Body of pancreas (tissue), 4 donors: ENCODE data around the gene GTF2I. TPM values are rescaled to one million over a fixed set of nuclear protein-coding genes. Genes with fewer than 3 reads are reported as not detected.
A peak's percentile ranks its signal among the peaks of the same experiment; 100 is the strongest.

Experiments used
- ATAC-seq: fragments of 150-250 bp; one replicate; pipeline ENCODE4 v1.9.1; 2016
- DNase-seq, 4 donors: peaks; one replicate each; pipeline ENCODE4 v3.0.0-alpha.2; 2019
- H3K27ac ChIP-seq, 4 donors: fragments of 200-600 bp; sonication (generic); 1 replicate in 3 of 4; 2 replicates in 1 of 4; pipeline versions ENCODE4 v1.5.1 to v1.6.1; 2016 to 2019; ENCODE audit warnings: mild to moderate bottlenecking in 1 of 4, mixed read lengths in 1 of 4, moderate library complexity in 1 of 4
- H3K27me3 ChIP-seq, 2 donors: fragments of 200-600 bp; sonication (generic); one replicate each; pipeline ENCODE4 v1.6.0; 2016; ENCODE audit warnings: mild to moderate bottlenecking in 1 of 2
- H3K36me3 ChIP-seq, 2 donors: fragments of 200-600 bp; sonication (generic); replicated peaks in 1 of 2; 2 replicates each; pipeline ENCODE4 v1.5.1; 2016; ENCODE audit warnings: low read depth in 2 of 2; ENCODE audit not compliant: insufficient read depth in 1 of 2
- H3K4me1 ChIP-seq: fragments of 200-600 bp; sonication (generic); one replicate; pipeline ENCODE4 v1.6.0; 2016
- H3K4me3 ChIP-seq, 2 donors: fragments of 200-600 bp; sonication (generic); 1 replicate in 1 of 2; 2 replicates in 1 of 2; pipeline ENCODE4 v1.5.1; 2016 to 2019
- H3K9me3 ChIP-seq, 3 donors: fragments of 200-600 bp; sonication (generic); 1 replicate in 2 of 3; 2 replicates in 1 of 3; pipeline ENCODE4 v1.5.1; 2016
- CTCF ChIP-seq, 7 experiments: fragments of 450-650 bp in 4 of 7; fragments of 200-600 bp in 3 of 7; sonication (generic) in 3 of 7; IDR thresholded peaks; one replicate each; pipeline ENCODE4 v1.5.1; 2016 to 2019; ENCODE audit warnings: antibody characterized with exemption in 7 of 7
- POLR2A ChIP-seq, 3 donors: fragments of 450-650 bp; IDR thresholded peaks; one replicate each; pipeline ENCODE4 v1.6.1; 2016; ENCODE audit warnings: antibody characterized with exemption in 3 of 3, mild to moderate bottlenecking in 2 of 3
- WGBS, 2 donors: methylation state at CpG; one replicate each; pipeline ENCODE4 v1.1.5; 2017; 5-methylcytosine and 5-hydroxymethylcytosine counted together
- intact Hi-C: fragments of 100-400 bp; cut with DNase I; formaldehyde crosslinking; loops from one replicate; pipeline ENCODE4 v1.15.1; 2023
- total RNA-seq, 2 donors: library from RNA; depleted of rRNA; stranded (reverse); fragments of >200 nt; gene quantifications; one replicate each; pipeline ENCODE4 v1.1.0, GENCODE V29; 2016

The GTF2I gene
- total RNA-seq, 2 donors from 2014 or later = 96.2 to 117 TPM

DNA sequence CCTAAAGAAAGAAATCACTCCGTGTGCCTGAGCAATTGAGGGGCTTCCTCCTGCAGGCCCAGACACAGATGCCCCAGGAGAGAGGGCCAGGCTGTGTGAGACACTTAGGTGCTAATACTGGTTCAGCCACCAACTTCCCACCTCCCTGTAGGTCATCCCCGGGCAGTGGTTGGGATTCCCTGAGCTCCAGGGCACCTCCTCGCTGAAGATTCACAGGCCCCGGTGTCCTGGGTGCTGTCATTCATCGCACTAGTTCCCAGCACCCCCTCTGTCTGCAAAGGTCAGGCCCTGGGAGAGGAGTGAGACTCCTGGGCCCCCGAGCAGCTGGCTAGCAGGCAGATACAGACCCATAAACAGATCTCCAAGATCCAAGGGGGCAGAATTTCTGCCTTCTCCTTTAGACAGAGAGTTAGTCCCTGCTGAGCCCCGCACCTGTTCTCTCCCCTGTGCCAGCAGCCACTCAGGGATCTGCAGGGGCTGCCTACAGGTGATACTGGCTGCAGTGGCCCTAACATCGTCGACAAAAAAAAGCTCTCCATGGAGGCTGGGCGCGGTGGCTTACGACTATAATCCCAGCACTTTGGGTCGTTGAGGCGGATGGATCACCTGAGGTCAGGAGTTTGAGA lies 38.2 kb upstream of the GTF2I start:
- TF ChIP-seq POLR2A (IDR thresholded peaks at IDR 0.05) (no peak), CTCF (IDR thresholded peaks at IDR 0.05) (no peak)
- DNase-seq = no peak
- H3K27me3 ChIP-seq = no peaks in the 10 kb centered on the region
- H3K4me3 ChIP-seq = no peak overlapping the region
- no peak overlapping the region for H3K27ac ChIP-seq
- intact Hi-C loops = no loop called here
- 79 to 81% methylated on average over 9 to 14 of the region's 14 CpGs for WGBS, 2 donors
- H3K4me1 ChIP-seq = no peaks in the 10 kb centered on the region
- no peaks in the 10 kb centered on the region for H3K9me3 ChIP-seq
- no peak for ATAC-seq
- no peaks in the 10 kb centered on the region for H3K36me3 ChIP-seq

- Histone ChIP-seq H3K36me3 (no peaks in the 10 kb centered on the region), H3K27me3 (no peaks in the 10 kb centered on the region), H3K4me1 (no peaks in the 10 kb centered on the region), H3K4me3 (no peak overlapping the region), H3K27ac (no peak overlapping the region), H3K9me3 (no peaks in the 10 kb centered on the region)
- intact Hi-C loops = no loop called here
- ATAC-seq (no peak), DNase-seq (no peak)
- 84 to 86% methylated on average over 5 of the region's 5 CpGs for WGBS, 2 donors
- TF ChIP-seq POLR2A (IDR thresholded peaks at IDR 0.05) (no peak), CTCF (IDR thresholded peaks at IDR 0.05) (no peak)
Measured at GRCh38 chr7:74622228-74622749, 35.2 kb upstream of the GTF2I start.

DNA sequence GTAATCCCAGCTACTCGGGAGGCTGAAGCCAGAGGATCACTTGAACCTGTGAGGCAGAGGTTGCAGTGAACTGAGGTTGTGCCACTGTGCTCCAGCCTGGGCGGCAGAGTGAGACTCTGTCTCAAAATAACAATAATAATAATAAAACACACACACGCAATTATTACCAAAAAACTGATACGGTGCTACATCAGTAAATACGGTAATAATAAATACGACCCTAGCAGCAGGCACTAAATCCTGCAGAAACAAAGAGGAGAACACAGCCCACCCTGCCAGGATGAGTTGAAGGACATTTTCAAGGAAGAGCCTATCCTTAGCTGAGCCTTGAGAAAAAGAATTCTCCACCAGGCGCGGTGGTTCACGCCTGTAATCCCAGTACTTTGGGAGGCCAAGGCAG lies 34.4 kb upstream of the GTF2I start:
- WGBS, 2 donors = 74 to 77% methylated on average over 9 of the region's 9 CpGs
- H3K27ac ChIP-seq = no peak overlapping the region
- no peaks in the 10 kb centered on the region for H3K9me3 ChIP-seq
- TF ChIP-seq CTCF (IDR thresholded peaks at IDR 0.05) (no peak), POLR2A (IDR thresholded peaks at IDR 0.05) (no peak)
- peaks cover 7% of the 10 kb centered on the region for H3K4me1 ChIP-seq
- no peak overlapping the region for H3K4me3 ChIP-seq
- no peak for DNase-seq
- H3K36me3 ChIP-seq = no peaks in the 10 kb centered on the region
- intact Hi-C loops = no loop called here
- no peak for ATAC-seq
- no peaks in the 10 kb centered on the region for H3K27me3 ChIP-seq

DNA sequence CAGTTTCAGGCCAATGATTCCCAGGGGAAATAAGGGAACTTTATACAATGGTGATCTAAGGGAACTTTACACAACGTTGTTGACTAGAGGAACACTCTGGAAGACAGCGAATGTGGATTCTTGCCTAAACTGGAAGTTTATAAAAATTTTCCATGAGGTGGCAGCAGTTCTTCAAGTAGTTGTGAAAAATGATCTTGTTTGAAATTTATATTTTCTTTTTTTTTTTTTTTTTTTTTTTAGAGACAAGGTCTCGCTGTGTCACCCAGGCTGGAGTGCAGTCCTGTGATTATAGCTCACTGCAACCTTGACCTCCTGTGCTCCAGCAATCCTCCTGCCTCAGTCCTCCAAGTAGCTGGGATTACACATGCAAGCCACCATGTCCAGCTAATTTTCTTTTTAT lies 32.1 kb upstream of the GTF2I start:
- H3K4me3 ChIP-seq = no peak overlapping the region
- ATAC-seq = peak; percentile 50
- peaks cover 14% of the 10 kb centered on the region for H3K4me1 ChIP-seq
- peak in 3 of 7 experiments; percentile 18 to 25 (median 24) for TF ChIP-seq CTCF (IDR thresholded peaks at IDR 0.05)
- no peak for TF ChIP-seq POLR2A (IDR thresholded peaks at IDR 0.05)
- peak in 1 of 4 donors; percentile 14 for DNase-seq
- no peaks in the 10 kb centered on the region for H3K36me3 ChIP-seq
- intact Hi-C loops = no loop called here
- H3K9me3 ChIP-seq = no peaks in the 10 kb centered on the region
- H3K27me3 ChIP-seq = no peaks in the 10 kb centered on the region
- no peak overlapping the region for H3K27ac ChIP-seq
- WGBS, 2 donors = 2 to 4% methylated on average over 3 of the region's 3 CpGs
